Measurements from ENCODE around the gene SLC39A11.

SLC39A11 gene

DNA sequence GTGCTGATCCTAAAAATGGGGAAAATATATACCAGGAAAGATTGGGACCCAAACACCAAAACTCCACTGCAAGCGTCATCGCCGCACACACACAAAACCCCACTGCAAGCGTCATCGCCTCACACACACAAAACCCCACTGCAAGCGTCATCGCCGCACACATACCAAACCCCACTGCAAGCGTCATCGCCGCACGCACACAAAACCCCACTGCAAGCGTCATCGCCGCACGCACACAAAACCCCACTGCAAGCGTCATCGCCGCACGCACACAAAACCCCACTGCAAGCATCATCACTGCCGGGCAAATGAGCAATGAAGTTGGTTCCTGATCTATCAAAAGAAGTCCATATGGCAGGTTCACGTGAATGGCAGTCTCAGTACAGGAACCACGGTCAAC is 144.4 kb downstream of the SLC39A11 start:
- no peak overlapping the region for H3K4me3 ChIP-seq (ENCODE audit: low read length)
- no peak for TF ChIP-seq CTCF (conservative IDR thresholded peaks at IDR 0.05; ENCODE audit: low read length)
- DNase-seq (ENCODE audit: low read depth), result no peak

DNA sequence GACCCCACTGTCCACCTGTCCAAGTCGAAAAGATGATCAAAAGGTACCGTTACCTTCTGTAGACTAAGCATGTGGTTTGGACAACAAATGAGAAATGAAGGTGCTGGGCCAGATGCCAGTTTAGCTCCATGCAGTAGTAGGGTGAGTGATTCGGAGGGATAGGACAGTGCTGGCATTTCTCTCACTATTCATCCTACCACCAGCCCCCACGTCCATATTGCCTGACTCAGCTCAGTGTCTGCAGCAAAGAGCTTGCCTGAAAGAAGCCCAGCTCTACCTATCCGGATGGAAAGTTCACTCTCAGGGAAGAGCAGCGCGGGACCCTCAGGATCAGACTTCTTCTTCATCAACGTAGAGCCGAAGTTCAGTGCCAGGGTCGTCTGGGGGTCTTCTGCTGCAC is 145.0 kb downstream of the SLC39A11 start:
- DNase-seq (ENCODE audit: low read depth), result no peak
- H3K4me3 ChIP-seq (ENCODE audit: low read length), result no peak overlapping the region
- TF ChIP-seq CTCF (conservative IDR thresholded peaks at IDR 0.05; ENCODE audit: low read length), result no peak

- H3K4me3 ChIP-seq (ENCODE audit: low read length), result no peak overlapping the region
- DNase-seq (ENCODE audit: low read depth), result no peak
- no peak for TF ChIP-seq CTCF (conservative IDR thresholded peaks at IDR 0.05; ENCODE audit: low read length)
Observed at GRCh38 chr17:72946696-72947095, 145.8 kb downstream of the SLC39A11 start.

GRCh38 chr17:72946156-72946555 is 146.3 kb downstream of the SLC39A11 start:
- no peak overlapping the region for H3K4me3 ChIP-seq (ENCODE audit: low read length)
- DNase-seq (ENCODE audit: low read depth), result no peak
- TF ChIP-seq CTCF (conservative IDR thresholded peaks at IDR 0.05; ENCODE audit: low read length), result no peak

- DNase-seq (ENCODE audit: low read depth), result no peak
- H3K4me3 ChIP-seq (ENCODE audit: low read length), result no peak overlapping the region
- TF ChIP-seq CTCF (conservative IDR thresholded peaks at IDR 0.05; ENCODE audit: low read length), result no peak
Observed at GRCh38 chr17:72945473-72945872, 147.0 kb downstream of the SLC39A11 start.

DNA sequence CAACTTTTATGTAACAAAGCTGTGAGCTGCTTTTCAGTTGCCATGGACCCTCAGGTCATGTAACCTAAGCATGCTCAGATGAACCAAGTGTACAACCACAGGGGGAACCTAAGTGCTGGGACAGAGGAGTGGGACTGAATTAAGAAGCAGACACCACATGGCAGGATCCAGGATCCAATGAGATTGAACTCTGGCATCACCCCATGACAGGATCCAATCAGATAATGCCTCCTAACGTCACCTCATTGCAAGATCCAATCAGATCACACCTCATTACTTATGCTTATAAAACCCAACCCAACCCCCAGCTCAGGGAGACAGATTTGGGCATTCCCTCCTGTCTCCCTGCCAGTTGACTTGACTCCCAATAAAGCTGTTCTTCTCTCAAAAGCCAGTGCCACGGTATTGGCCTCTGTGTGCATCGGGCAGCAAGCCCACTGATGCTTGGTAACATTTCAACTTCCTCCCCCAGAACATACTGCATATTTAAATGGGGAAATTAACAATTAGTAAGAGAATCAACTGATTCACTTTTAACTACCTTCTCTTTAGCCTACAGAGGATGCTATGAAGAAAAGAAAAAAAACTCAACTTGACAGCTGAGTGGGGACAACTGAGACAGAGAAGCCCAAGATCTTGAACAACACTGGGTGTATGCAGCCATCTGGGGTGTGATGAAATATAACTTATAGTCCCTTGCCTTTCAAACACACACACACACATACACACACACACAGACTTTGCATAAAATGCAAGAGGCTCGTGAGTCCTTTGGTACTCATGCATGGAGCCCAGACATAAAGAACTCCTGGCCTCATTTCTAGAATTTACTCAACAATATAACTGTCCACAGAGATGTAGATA is 148.4 kb downstream of the SLC39A11 start:
- no peak for DNase-seq (ENCODE audit: low read depth)
- no peak overlapping the region for H3K4me3 ChIP-seq (ENCODE audit: low read length)
- no peak for TF ChIP-seq CTCF (conservative IDR thresholded peaks at IDR 0.05; ENCODE audit: low read length)

DNA sequence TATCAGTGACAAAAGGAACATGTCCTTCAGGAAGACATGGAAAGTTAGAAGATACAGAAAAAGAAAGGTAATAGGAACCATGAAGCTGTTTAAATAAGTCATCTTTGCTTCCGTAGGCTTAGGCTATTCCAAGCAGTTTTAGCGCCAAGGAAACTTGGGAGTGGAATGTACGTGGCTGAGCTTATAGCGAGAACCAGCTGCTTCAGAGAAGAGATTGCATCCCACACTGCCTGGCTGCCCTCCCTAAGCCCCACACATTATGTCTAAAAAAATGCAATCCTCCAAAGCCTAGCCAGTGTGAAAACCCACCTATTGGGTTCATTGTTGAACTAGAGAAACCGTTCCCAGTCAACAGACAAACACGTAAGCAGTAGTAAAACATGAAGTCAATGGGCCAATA is 149.9 kb downstream of the SLC39A11 start:
- no peak for DNase-seq (ENCODE audit: low read depth)
- no peak overlapping the region for H3K4me3 ChIP-seq (ENCODE audit: low read length)
- TF ChIP-seq CTCF (conservative IDR thresholded peaks at IDR 0.05; ENCODE audit: low read length), result no peak
